ENCODE data around the gene MTMR12.
A peak's percentile ranks its signal among the peaks of the same experiment; 100 is the strongest.

Gene MTMR12

GRCh38 chr5:32276173-32276853 lies 36.4 kb downstream of the MTMR12 start:
- DNase-seq = no peak

- DNase-seq = no peak
Measured at GRCh38 chr5:32275396-32275741, 37.4 kb downstream of the MTMR12 start.

GRCh38 chr5:32274548-32275395 lies 38.0 kb downstream of the MTMR12 start:
- no peak for DNase-seq

- no peak for DNase-seq
Measured at GRCh38 chr5:32273821-32274220, 38.9 kb downstream of the MTMR12 start.

GRCh38 chr5:32272746-32273145 lies 40.0 kb downstream of the MTMR12 start:
- no peak for DNase-seq

- peak in 1 of 56 donors; percentile 7 for DNase-seq
Measured at GRCh38 chr5:32270946-32271345, 41.8 kb downstream of the MTMR12 start.

- DNase-seq = no peak
Measured at GRCh38 chr5:32270178-32270577, 42.6 kb downstream of the MTMR12 start.

- no peak for DNase-seq
Measured at GRCh38 chr5:32265902-32266301, 46.8 kb downstream of the MTMR12 start.

- no peak for DNase-seq
Measured at GRCh38 chr5:32264957-32265572, 47.7 kb downstream of the MTMR12 start.

- DNase-seq = no peak
Measured at GRCh38 chr5:32263684-32264083, 49.1 kb downstream of the MTMR12 start.

- no peak for DNase-seq
Measured at GRCh38 chr5:32261198-32261597, 51.5 kb downstream of the MTMR12 start.

GRCh38 chr5:32259033-32259432 lies 53.7 kb downstream of the MTMR12 start:
- no peak for DNase-seq

GRCh38 chr5:32258424-32258823 lies 54.3 kb downstream of the MTMR12 start:
- DNase-seq = no peak

- no peak for DNase-seq
Measured at GRCh38 chr5:32255540-32255900, 57.2 kb downstream of the MTMR12 start.

- peak in 3 of 56 donors; percentile 3 to 25 (median 9) for DNase-seq
Measured at GRCh38 chr5:32254881-32255539, 57.7 kb downstream of the MTMR12 start.

- no peak for DNase-seq
Measured at GRCh38 chr5:32251871-32252458, 60.8 kb downstream of the MTMR12 start.

- DNase-seq = no peak
Measured at GRCh38 chr5:32249668-32250067, 63.1 kb downstream of the MTMR12 start.

GRCh38 chr5:32245742-32246141 lies 67.0 kb downstream of the MTMR12 start:
- no peak for DNase-seq

GRCh38 chr5:32244017-32244416 lies 68.7 kb downstream of the MTMR12 start:
- DNase-seq = no peak

GRCh38 chr5:32241034-32241783 lies 71.5 kb downstream of the MTMR12 start:
- DNase-seq = peak in 3 of 56 donors; percentile 8 to 37 (median 11)

- no peak for DNase-seq
Measured at GRCh38 chr5:32239385-32239784, 73.4 kb downstream of the MTMR12 start.
